OCI-LY1 (cell line): ENCODE data around the gene IFRD2.

Experiments
- EZH2 ChIP-seq: fragments of 200-600 bp; sonication (generic), shearing (Covaris generic); IDR thresholded peaks from 2 replicates; pipeline ENCODE4 v1.8.0; 2017; ENCODE audit warnings: borderline replicate concordance, mixed run types, mild to moderate bottlenecking, antibody characterized with exemption, low read length, moderate library complexity, mixed read lengths
- TF ChIP-seq, protein P1 (sequence below): fragments of 200-600 bp; sonication (generic), shearing (Covaris generic); IDR thresholded peaks from 2 replicates; pipeline ENCODE4 v1.5.1; 2017; ENCODE audit warnings: mild to moderate bottlenecking, antibody characterized with exemption, low read length, moderate library complexity, mixed read lengths

- TF ChIP-seq, protein P1, sequence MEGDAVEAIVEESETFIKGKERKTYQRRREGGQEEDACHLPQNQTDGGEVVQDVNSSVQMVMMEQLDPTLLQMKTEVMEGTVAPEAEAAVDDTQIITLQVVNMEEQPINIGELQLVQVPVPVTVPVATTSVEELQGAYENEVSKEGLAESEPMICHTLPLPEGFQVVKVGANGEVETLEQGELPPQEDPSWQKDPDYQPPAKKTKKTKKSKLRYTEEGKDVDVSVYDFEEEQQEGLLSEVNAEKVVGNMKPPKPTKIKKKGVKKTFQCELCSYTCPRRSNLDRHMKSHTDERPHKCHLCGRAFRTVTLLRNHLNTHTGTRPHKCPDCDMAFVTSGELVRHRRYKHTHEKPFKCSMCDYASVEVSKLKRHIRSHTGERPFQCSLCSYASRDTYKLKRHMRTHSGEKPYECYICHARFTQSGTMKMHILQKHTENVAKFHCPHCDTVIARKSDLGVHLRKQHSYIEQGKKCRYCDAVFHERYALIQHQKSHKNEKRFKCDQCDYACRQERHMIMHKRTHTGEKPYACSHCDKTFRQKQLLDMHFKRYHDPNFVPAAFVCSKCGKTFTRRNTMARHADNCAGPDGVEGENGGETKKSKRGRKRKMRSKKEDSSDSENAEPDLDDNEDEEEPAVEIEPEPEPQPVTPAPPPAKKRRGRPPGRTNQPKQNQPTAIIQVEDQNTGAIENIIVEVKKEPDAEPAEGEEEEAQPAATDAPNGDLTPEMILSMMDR = no peak
- no peak for TF ChIP-seq EZH2
Measured at GRCh38 chr3:50269977-50270413, 22.2 kb downstream of the IFRD2 start.
